Testis (tissue), 3 donors: Measurements from ENCODE around the gene PCCA. TPM values are rescaled to one million over a fixed set of nuclear protein-coding genes. Genes with fewer than 3 reads are reported as not detected.

Experiments
- DNase-seq: peaks from one replicate; pipeline ENCODE4 v3.0.0-alpha.2; 2019
- H3K27ac ChIP-seq, 2 donors: fragments of 200-600 bp; sonication (generic); one replicate each; pipeline ENCODE4 v1.5.1; 2019
- H3K27me3 ChIP-seq: fragments of 200-600 bp; sonication (generic); one replicate; pipeline ENCODE4 v1.5.1; 2019
- H3K36me3 ChIP-seq: fragments of 200-600 bp; sonication (generic); one replicate; pipeline ENCODE4 v1.5.1; 2017; ENCODE audit warnings: low read depth; ENCODE audit errors: missing control alignments
- H3K4me1 ChIP-seq: fragments of 200-600 bp; sonication (generic); one replicate; pipeline ENCODE4 v1.5.1; 2019
- H3K4me3 ChIP-seq, 2 donors: fragments of 200-600 bp; sonication (generic); one replicate each; pipeline ENCODE4 v1.5.1; 2017 to 2019
- H3K9me3 ChIP-seq: fragments of 200-600 bp; sonication (generic); one replicate; pipeline ENCODE4 v1.5.1; 2017
- POLR2A ChIP-seq: fragments of 450-650 bp; IDR thresholded peaks from one replicate; pipeline ENCODE4 v1.6.1; 2017; ENCODE audit warnings: antibody characterized with exemption, mild to moderate bottlenecking, moderate library complexity
- WGBS, 2 donors: methylation state at CpG; one replicate each; pipeline ENCODE4 v1.1.5; 2018; 5-methylcytosine and 5-hydroxymethylcytosine counted together
- intact Hi-C: fragments of 100-400 bp; cut with DNase I; formaldehyde crosslinking; loops from one replicate; pipeline ENCODE4 v1.15.1; 2023; ENCODE audit warnings: low total_unique reads
- polyA plus RNA-seq: library from polyadenylated mRNA; stranded (reverse); fragments of 350-450 nt; fragmentation: Illumina TruSeq; extraction: RNeasy Lipid Tissue Mini Kit (QIAGEN cat#74804); gene quantifications from one replicate; pipeline ENCODE4 v1.2.3, GENCODE V29; 2014; ENCODE audit warnings: low read depth, low replicate concordance; ENCODE audit not compliant: insufficient read depth
- total RNA-seq, 2 donors: library from RNA; depleted of rRNA; stranded (reverse); fragments of >200 nt; gene quantifications; one replicate each; pipeline ENCODE4 v1.2.3, GENCODE V29; 2016
- TF ChIP-seq, protein P1 (sequence below), 3 experiments: fragments of 450-650 bp in 2 of 3; fragments of 200-600 bp in 1 of 3; sonication (generic) in 1 of 3; IDR thresholded peaks; one replicate each; pipeline ENCODE4 v1.5.1; 2016 to 2019; ENCODE audit warnings: antibody characterized with exemption in 3 of 3, mild to moderate bottlenecking in 2 of 3, moderate library complexity in 1 of 3

Gene PCCA
- total and polyA plus RNA-seq, 3 donors from 2014 or later, result 17.9 to 56.2 (median 39.2) TPM

DNA sequence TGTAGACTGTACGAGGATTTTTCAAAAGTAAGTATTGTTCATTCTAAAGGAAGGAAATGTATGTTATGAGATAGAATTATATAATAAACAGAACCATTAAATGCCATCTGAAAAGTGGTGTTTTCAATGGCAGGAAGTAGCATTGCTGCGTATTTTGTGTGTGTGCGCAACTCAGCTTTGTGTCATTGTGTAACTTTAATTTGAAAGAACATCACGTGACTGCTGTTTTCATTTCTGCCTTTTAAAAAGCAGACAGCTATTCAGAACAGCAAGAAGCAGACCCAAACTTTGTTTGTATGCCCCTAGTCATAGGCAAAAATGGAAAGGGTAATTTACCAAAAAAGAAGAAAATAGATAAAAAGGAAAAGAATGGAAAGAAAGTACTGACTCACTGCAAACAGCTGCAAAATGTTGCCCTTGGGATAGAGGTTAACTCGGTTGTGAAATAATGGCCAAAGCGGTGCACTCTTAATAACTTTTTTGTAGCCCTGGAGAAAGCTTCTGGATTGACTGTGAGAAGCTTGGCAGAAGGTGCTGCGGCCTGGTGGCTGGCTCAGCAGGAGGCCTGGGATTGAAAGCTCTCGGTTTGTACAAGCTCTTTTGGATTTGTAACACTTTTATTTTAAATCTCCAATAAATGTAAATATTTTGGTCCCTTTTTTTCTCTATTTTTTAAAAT is 402.4 kb downstream of the PCCA start:
- intact Hi-C loops, result no loop called here
- H3K36me3 ChIP-seq, result no peaks in the 10 kb centered on the region
- H3K4me3 ChIP-seq, result no peak overlapping the region
- TF ChIP-seq, protein P1, sequence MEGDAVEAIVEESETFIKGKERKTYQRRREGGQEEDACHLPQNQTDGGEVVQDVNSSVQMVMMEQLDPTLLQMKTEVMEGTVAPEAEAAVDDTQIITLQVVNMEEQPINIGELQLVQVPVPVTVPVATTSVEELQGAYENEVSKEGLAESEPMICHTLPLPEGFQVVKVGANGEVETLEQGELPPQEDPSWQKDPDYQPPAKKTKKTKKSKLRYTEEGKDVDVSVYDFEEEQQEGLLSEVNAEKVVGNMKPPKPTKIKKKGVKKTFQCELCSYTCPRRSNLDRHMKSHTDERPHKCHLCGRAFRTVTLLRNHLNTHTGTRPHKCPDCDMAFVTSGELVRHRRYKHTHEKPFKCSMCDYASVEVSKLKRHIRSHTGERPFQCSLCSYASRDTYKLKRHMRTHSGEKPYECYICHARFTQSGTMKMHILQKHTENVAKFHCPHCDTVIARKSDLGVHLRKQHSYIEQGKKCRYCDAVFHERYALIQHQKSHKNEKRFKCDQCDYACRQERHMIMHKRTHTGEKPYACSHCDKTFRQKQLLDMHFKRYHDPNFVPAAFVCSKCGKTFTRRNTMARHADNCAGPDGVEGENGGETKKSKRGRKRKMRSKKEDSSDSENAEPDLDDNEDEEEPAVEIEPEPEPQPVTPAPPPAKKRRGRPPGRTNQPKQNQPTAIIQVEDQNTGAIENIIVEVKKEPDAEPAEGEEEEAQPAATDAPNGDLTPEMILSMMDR (IDR thresholded peaks at IDR 0.05), result no peak
- TF ChIP-seq POLR2A, result no peak
- H3K27ac ChIP-seq, result no peak overlapping the region
- H3K4me1 ChIP-seq, result no peaks in the 10 kb centered on the region
- no peak for DNase-seq
- H3K9me3 ChIP-seq, result no peaks in the 10 kb centered on the region
- H3K27me3 ChIP-seq, result no peaks in the 10 kb centered on the region
- 80 to 88% methylated on average over 8 of the region's 8 CpGs for WGBS, 2 donors

DNA sequence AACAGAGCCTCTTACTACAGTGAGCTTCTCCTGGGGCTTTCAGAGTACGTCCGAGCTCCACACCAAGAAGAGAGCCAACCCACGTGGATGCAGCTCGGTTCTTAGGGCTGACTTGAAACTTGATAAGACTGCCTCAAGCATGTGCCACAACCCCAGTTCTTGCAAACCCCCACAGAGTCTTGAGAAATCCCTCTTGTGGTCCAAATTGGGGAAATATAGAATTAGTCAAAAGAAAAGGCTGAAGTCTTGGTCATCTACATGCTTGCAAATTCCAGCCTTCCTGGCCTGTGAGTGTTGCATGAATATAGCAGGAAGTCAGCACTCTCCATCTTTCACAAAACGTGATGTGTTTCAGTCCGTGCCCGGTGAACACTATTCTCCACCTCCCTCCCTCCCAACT is 404.5 kb downstream of the PCCA start:
- Histone ChIP-seq H3K27ac (no peak overlapping the region), H3K36me3 (no peaks in the 10 kb centered on the region), H3K4me1 (no peaks in the 10 kb centered on the region), H3K9me3 (no peaks in the 10 kb centered on the region), H3K27me3 (no peaks in the 10 kb centered on the region), H3K4me3 (no peak overlapping the region)
- TF ChIP-seq, protein P1 (IDR thresholded peaks at IDR 0.05), result no peak
- TF ChIP-seq POLR2A, result no peak
- intact Hi-C loops, result no loop called here
- WGBS, 2 donors, result 94% methylated on average over 5 to 7 of the region's 7 CpGs
- no peak for DNase-seq

DNA sequence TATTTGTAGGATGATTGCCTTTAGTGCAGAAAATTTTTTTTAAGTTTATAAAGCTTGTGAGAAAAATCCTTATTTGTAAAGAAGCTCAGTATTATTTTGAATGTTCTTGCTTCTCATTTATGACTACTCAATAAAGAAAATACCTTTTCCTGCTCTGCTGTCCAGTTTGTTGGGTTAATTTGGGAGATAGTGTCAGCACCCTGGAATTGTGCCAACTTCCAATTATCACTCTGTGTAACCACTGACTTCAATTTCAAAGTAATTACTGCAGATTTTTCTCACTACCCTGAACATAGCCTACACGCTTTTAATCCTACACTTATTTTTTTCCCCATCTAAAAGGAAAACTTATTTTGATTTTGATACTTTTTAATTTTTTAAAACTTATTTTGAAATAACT is 406.6 kb downstream of the PCCA start:
- intact Hi-C loops, result no loop called here
- Histone ChIP-seq H3K4me3 (no peak overlapping the region), H3K27me3 (no peaks in the 10 kb centered on the region), H3K27ac (no peak overlapping the region), H3K36me3 (no peaks in the 10 kb centered on the region), H3K9me3 (no peaks in the 10 kb centered on the region), H3K4me1 (no peaks in the 10 kb centered on the region)
- 66 to 72% methylated on average over 1 of the region's 1 CpG for WGBS, 2 donors
- TF ChIP-seq POLR2A, result no peak
- TF ChIP-seq, protein P1 (IDR thresholded peaks at IDR 0.05), result no peak
- no peak for DNase-seq

DNA sequence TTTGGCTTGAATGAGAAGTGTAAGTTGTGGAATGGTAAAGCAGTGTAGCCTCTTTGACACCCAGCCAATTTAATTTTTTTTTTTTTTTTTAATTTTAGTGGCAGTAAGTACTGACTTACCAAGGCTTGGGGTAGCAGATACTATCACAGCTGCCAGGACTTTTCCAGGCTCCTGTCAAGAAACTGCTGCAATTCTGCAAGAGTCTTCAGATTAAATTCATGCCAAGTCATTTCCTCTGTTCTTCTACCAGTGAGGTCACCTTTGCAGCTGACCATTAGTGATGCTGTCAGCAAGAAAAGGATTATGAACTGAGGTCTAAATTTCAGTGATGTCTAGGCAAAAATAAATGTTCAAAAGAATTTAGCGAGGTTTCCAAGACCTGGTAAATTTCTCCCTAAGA is 408.5 kb downstream of the PCCA start:
- H3K27ac ChIP-seq, result no peak overlapping the region
- TF ChIP-seq, protein P1 (IDR thresholded peaks at IDR 0.05), result no peak
- no peak for TF ChIP-seq POLR2A
- H3K9me3 ChIP-seq, result no peaks in the 10 kb centered on the region
- H3K4me1 ChIP-seq, result no peaks in the 10 kb centered on the region
- 80 to 97% methylated on average over 1 of the region's 1 CpG for WGBS, 2 donors
- H3K27me3 ChIP-seq, result no peaks in the 10 kb centered on the region
- no peak for DNase-seq
- no peak overlapping the region for H3K4me3 ChIP-seq
- intact Hi-C loops, result no loop called here
- no peaks in the 10 kb centered on the region for H3K36me3 ChIP-seq

DNA sequence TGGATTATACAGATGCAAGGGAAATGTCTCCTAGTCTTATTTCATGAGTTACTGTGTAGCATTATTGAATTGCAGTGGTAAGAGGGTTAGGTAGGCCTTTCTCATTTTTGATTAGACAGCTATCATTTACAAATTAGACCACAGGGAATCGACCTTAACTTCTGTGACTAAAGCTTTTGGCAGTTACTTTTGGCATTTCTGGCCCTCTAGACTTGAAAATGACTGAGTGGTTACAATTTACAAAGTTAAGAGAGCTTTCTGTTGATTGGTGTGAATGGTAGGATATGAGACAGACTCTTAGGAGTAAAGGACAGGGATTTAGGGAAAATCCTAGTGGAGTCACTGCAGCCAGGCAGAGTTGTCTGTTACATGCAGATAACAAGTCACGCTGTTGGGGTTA is 413.6 kb downstream of the PCCA start:
- TF ChIP-seq, protein P1 (IDR thresholded peaks at IDR 0.05), result no peak
- TF ChIP-seq POLR2A, result no peak
- Histone ChIP-seq H3K4me3 (no peak overlapping the region), H3K36me3 (no peaks in the 10 kb centered on the region), H3K27me3 (no peaks in the 10 kb centered on the region), H3K9me3 (no peaks in the 10 kb centered on the region), H3K4me1 (no peaks in the 10 kb centered on the region), H3K27ac (no peak overlapping the region)
- DNase-seq, result no peak
- WGBS, 2 donors, result 57 to 60% methylated on average over 2 of the region's 2 CpGs
- intact Hi-C loops, result no loop called here
